WI38 (cell line): ENCODE measurements around the gene LY6G6F.
A peak's percentile ranks its signal among the peaks of the same experiment; 100 is the strongest.

ENCODE experiments used
- H3K4me3 ChIP-seq: 2 replicates; pipeline ENCODE4 v1.5.1; 2011; ENCODE audit warnings: low read depth, mild to moderate bottlenecking, control low read depth, low read length
- TF ChIP-seq, protein P1 (sequence below): IDR thresholded peaks from 2 replicates; pipeline ENCODE4 v1.5.1; 2012; ENCODE audit warnings: low read depth, mild to moderate bottlenecking, control low read depth, low read length

Gene LY6G6F

DNA sequence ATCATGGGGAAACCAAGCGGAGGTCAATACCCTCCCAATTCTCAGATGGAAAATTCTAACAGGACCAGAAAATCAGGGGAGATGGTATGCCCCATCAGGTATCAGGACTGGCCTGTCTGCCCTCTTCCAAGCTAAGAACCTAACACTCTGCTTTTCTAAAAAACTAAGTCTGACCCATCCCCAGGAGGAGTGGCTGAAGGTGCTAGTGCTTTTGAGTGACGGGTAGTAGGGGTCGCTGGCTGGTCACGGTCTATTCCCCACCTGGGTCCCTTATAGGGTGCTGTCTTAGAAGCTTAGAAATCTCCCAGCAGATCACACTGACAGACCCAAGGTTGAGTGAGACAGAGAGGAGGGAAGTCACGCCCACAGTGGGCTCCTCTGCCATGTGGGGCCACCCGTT lies 13.1 kb upstream of the LY6G6F start:
- no peak overlapping the region for H3K4me3 ChIP-seq

DNA sequence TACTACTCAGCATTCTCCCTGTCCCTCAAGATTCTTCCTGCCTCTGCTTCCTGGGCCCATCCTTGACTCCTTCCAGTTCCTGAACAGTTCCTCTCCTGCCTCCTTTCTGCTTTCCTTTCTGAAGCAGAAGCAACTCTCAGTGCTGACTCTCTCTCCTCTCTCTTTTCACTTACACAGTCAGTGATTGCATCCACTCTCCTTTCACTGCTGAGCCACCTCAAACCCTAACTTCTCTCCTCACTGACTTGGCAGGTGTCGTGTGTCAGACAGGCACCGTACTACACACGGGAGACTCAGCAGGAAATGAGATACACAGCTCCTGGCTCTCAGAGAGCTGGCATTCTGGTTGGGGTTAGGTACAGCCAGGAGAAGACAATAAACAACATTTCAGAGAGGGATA lies 9.1 kb upstream of the LY6G6F start:
- no peak overlapping the region for H3K4me3 ChIP-seq
- TF ChIP-seq, protein P1, sequence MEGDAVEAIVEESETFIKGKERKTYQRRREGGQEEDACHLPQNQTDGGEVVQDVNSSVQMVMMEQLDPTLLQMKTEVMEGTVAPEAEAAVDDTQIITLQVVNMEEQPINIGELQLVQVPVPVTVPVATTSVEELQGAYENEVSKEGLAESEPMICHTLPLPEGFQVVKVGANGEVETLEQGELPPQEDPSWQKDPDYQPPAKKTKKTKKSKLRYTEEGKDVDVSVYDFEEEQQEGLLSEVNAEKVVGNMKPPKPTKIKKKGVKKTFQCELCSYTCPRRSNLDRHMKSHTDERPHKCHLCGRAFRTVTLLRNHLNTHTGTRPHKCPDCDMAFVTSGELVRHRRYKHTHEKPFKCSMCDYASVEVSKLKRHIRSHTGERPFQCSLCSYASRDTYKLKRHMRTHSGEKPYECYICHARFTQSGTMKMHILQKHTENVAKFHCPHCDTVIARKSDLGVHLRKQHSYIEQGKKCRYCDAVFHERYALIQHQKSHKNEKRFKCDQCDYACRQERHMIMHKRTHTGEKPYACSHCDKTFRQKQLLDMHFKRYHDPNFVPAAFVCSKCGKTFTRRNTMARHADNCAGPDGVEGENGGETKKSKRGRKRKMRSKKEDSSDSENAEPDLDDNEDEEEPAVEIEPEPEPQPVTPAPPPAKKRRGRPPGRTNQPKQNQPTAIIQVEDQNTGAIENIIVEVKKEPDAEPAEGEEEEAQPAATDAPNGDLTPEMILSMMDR: no peak

More for the DNA sequence above, 13.1 kb upstream of the LY6G6F start:
- TF ChIP-seq, protein P1: no peak

DNA sequence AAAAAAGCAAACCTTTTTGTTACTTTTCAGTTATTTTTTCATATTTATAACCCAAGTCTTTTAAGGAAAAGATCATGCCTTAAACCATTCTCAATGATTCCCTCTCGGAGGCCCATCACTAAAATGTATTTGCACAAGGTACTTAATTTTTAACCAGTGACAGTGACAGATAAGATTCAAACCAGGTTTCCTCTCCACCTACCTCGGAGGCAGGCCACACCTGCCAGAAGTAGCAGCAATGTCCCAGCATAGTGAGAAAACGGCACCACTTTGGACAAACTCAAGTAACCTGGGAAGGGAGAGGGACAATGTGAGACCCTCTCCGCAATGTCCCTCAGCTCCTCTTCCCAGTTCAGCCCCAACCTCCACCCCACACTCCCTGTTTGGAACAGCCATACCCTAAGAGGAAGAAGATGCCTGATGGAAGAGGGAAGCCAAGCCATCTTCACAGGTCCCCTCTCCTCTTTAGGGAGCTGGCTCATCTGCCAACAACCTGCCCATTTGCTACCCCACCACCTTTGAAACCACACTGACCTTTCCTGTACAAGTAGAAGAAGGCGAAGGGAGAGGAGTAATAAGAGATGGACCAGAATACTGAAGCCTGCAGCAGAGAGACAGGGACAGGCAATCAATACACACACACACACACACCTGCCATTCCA lies 5.8 kb upstream of the LY6G6F start:
- TF ChIP-seq, protein P1: no peak
- no peak overlapping the region for H3K4me3 ChIP-seq

DNA sequence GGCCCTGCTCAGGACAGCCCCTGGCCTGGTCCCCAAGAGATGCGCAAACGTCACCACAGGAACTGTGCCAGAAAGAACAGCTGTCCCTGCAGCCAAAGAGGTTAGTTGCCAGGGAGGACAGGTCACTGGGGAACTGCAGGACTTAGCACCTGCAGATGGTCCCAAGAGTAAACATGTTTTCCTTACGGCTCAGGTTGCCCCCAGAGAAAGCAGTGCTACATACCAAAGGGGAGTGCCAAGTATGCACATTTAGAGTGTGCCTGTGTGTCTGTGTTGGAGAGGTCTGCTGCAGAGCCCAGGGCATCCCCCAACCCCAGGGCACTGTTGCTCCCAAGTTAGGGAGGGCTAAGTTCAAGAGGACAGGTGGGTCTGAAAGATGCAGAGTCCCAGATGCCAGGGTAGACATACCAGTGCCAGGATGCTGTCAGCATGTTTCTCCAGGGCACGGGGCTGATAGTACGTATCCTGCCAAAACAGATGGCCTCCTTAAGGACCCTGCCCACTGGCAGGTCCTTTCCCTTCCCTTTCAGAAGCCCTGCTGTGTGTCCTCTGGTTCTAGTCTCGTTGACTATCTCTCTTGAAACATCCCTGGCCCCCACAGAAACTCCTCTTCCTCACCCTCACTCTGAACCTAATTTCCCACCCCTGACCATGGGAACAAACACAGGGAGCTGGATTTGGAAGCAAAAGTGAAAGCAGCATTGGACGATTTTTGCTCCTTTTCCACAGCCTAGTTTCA lies 4.8 kb upstream of the LY6G6F start:
- TF ChIP-seq, protein P1: no peak

DNA sequence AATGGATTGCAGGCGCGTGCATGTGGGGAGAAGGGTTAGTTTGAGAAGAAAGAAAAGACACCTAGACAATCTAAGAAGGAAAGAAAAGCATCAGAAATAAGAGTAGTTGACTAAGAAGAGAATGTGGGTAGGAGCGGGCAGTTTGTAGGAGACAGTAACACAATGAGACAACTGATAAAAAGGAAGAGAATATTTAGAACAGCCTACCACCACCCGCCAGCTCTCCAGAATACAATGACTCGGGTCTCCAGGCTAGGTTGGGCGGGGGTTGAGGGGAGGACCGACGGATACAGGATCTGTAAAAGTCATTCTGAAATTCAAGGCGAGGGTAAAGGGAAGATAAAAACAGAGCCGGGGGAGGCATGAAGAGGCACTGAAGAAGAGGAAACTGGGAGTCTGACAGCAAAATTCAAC lies 4.3 kb upstream of the LY6G6F start:
- TF ChIP-seq, protein P1: no peak

More for the DNA sequence above, 4.8 kb upstream of the LY6G6F start:
- peak overlapping the region; percentile 91 for H3K4me3 ChIP-seq

DNA sequence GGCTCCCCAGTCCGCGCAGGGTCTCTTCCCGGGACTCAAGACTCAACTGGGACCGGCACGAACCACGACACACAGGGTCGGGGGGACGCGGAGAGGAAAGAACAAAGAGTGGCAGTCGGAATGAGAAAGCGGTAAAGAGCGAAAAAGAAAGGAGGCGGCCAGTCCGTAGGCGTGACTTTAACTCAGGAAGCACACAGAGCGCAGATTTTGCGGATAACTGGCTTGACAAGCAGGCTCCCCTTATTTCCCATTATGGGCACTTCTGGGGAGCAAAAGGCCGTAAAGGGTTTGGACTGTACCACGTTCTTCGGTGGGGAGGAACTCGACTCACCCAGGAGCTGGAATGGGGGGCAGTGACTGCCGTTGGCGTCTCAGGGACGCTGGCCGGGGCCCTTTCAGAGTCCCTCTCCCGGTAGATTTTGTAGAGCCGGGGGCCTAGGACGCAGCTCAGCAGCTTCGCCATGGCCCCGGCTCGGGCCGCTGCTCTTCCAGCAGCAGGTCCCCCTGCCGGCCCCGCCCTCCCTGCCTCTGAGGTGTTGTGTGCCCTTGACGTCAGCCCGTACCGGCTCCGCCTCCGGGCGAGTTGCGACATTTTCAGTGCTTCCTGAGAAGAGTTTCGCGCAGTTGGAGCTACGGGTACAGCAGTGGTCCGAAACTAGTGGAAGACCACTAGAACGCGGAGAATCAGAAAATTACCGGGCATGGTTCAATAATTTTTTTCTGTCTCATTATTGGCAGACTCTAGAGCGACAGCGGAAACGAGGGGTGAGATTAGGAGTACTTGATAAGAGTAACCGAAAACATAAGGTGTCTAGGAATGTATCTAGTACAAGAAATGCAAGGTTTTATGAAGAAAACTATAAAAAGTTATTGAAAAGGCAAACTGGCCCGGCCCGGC lies 3.6 kb upstream of the LY6G6F start, which contains the start of gene ABHD16A:
ABHD16A (minus strand) TSS at position 506 of the 898 bp plus-strand sequence; CDS start at position 463, 43 bp downstream.
- TF ChIP-seq, protein P1: no peak
- H3K4me3 ChIP-seq: peak within 1 kb of the TSS; percentile 91

More for the DNA sequence above, 4.3 kb upstream of the LY6G6F start:
- H3K4me3 ChIP-seq: peak overlapping the region; percentile 91
